ENCODE results near the gene RFT1.

GRCh38 chr3:53122255-53122932 is 7.8 kb downstream of the RFT1 start:
- TF ChIP-seq CTCF (optimal IDR thresholded peaks at IDR 0.05 in 1 of 3, IDR thresholded peaks at IDR 0.05 in 1 of 3, conservative IDR thresholded peaks at IDR 0.05 in 1 of 3; ENCODE audit: extremely low read depth in 1 of 3, insufficient read depth in 2 of 3, low read length in 3 of 3) (no peak), EZH2 (IDR thresholded peaks at IDR 0.05; ENCODE audit: low read length) (no peak)

Measured in keratinocyte (primary cell).